DMS53 treated with DMSO at 0.1 percent for 48 hours (cell line): Measurements from ENCODE around the gene AOPEP.

Experiments
- DNase-seq: peaks from one replicate; lab custom pipeline; 2025; ENCODE audit not compliant: unreplicated experiment; lab: John Stamatoyannopoulos, UW

AOPEP gene

GRCh38 chr9:94787266-94787665 lies 60.8 kb downstream of the AOPEP start:
- DNase-seq = no peak

- DNase-seq = no peak
Observed at GRCh38 chr9:94788570-94789105, 62.1 kb downstream of the AOPEP start.

GRCh38 chr9:94791435-94791834 lies 64.9 kb downstream of the AOPEP start:
- DNase-seq = no peak

- DNase-seq = no peak
Observed at GRCh38 chr9:94792511-94792910, 66.0 kb downstream of the AOPEP start.

GRCh38 chr9:94794476-94795167 lies 68.1 kb downstream of the AOPEP start:
- no peak for DNase-seq

GRCh38 chr9:94796687-94797086 lies 70.2 kb downstream of the AOPEP start:
- DNase-seq = no peak

- DNase-seq = no peak
Observed at GRCh38 chr9:94798201-94798600, 71.7 kb downstream of the AOPEP start.

GRCh38 chr9:94798708-94799107 lies 72.2 kb downstream of the AOPEP start:
- DNase-seq = no peak

GRCh38 chr9:94799578-94800264 lies 73.2 kb downstream of the AOPEP start:
- DNase-seq = no peak

GRCh38 chr9:94800424-94801117 lies 74.1 kb downstream of the AOPEP start:
- no peak for DNase-seq

- DNase-seq = no peak
Observed at GRCh38 chr9:94801234-94801633, 74.7 kb downstream of the AOPEP start.

GRCh38 chr9:94801681-94802080 lies 75.2 kb downstream of the AOPEP start:
- DNase-seq = no peak

- no peak for DNase-seq
Observed at GRCh38 chr9:94802251-94802650, 75.8 kb downstream of the AOPEP start.

GRCh38 chr9:94802793-94803192 lies 76.3 kb downstream of the AOPEP start:
- no peak for DNase-seq

GRCh38 chr9:94804316-94804715 lies 77.8 kb downstream of the AOPEP start:
- no peak for DNase-seq

GRCh38 chr9:94805051-94805489 lies 78.6 kb downstream of the AOPEP start:
- DNase-seq = no peak

GRCh38 chr9:94805585-94805984 lies 79.1 kb downstream of the AOPEP start:
- DNase-seq = no peak

GRCh38 chr9:94806307-94806893 lies 79.9 kb downstream of the AOPEP start:
- no peak for DNase-seq

GRCh38 chr9:94807556-94807955 lies 81.1 kb downstream of the AOPEP start:
- no peak for DNase-seq

- DNase-seq = no peak
Observed at GRCh38 chr9:94808926-94809700, 82.6 kb downstream of the AOPEP start.

GRCh38 chr9:94809778-94810177 lies 83.3 kb downstream of the AOPEP start:
- DNase-seq = no peak
